GM21529 (cell line): Measurements from ENCODE around the gene HSDL2.
"Not testable (repeated sequence)": the region's sequence is repeated elsewhere in the genome, so short reads cannot be mapped to it uniquely, and the experiment has no call there.

Experiments used
- ATAC-seq: cut with Tn5 transposase; IDR thresholded peaks from one replicate; pipeline ENCODE4 v1.9.1; 2021; ENCODE audit not compliant: unreplicated experiment

HSDL2 gene

DNA sequence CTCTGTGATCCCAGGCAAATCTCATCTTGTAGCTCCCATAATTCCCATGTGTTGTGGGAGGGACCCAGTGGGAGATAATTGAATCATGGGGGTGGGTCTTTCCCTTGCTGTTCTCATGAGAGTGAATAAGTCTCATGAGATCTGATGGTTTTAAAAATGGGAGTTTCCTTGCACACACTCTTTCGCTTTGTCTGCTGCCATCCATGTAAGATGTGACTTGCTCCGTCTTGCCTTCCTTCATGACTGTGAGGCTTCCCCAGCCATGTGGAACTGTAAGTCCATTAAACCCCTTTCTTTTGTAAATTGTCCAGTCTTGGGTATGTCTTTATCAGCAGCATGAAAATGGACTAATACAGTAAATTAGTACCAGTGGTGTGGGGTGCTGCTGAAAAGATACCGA, 14.7 kb upstream of the HSDL2 start:
- ATAC-seq: not testable (repeated sequence)

- no peak for ATAC-seq
These were observed 13.3 kb upstream of the HSDL2 start for GRCh38 chr9:112366591-112366990.

- ATAC-seq: no peak
These were observed 12.4 kb upstream of the HSDL2 start for GRCh38 chr9:112367465-112367864.

DNA sequence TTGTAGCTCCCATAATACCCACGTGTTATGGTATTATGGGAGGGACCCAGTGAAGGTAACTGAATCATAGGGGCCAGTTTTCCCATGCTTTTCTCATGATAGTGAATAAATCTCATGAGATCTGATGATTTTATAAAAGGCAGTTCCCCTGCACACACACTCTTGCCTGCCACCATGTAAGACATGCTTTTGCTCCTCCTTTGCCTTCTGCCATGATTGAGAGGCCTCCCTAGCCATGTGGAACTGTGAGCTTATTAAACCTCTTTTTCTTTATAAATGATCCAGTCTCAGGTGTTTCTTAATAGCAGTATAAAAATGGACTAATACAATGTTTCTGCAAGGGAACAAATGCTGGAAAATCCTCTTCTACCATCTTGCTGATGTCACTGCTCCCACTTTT, 10.1 kb upstream of the HSDL2 start:
- ATAC-seq: no peak

DNA sequence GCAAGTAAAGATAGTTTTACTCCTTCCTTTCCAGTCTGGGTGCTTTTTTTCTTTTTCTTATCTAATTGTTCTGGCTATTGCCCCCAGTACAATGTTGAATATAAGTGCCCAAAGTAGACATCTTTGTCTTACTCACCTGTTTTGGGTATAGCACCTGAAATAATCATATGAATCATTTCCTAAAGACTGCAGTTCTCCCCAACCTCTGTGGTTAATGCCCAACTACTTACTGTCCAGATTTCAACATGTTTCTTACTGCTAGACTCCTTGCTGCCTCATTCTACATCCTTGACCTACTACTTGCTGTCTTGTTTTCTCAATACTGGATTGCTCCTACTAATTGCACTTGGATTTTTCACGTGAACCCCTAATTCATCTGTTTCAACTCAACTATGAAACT, 8.8 kb upstream of the HSDL2 start:
- ATAC-seq: no peak

DNA sequence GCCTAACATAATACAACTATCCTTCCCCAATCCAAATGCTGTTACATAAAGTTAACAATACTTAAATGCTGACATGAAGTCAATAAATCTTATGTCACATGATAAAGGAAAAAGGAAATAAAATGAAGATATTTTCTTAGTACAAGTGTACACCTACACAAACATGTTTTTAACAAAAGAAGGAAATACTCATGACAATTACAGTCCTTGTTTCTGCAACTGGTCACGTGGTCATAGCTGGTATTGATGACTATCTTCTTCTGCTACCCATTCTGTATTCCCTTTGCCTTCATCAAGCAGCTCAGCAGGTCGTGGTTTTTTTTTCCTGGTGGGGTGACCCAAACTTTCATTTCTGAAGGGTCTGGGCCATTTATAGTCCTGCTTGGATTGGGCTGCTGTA, 6.2 kb upstream of the HSDL2 start:
- not testable (repeated sequence) for ATAC-seq

GRCh38 chr9:112374232-112374631, 5.7 kb upstream of the HSDL2 start:
- not testable (repeated sequence) for ATAC-seq

DNA sequence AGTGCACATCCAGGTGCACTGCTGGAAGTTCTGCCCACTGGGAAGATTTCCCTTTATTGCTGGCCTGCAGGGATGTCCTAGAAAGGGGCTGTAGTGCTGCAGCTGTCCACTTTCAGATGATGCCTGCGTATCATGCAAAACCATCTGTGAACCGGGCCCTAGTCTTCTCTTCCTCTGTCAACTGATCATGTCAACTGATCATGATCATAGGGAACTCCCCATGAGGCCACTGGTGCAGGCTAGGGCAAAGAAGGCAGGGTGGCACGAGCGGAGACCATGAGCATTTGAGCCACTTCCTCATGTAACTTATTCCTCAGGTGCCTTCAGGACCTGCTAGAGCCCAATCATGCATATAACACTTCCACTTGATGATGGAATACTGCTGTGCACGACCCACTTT, 4.5 kb upstream of the HSDL2 start:
- ATAC-seq: no peak

GRCh38 chr9:112377087-112377486, 2.8 kb upstream of the HSDL2 start:
- no peak for ATAC-seq

DNA sequence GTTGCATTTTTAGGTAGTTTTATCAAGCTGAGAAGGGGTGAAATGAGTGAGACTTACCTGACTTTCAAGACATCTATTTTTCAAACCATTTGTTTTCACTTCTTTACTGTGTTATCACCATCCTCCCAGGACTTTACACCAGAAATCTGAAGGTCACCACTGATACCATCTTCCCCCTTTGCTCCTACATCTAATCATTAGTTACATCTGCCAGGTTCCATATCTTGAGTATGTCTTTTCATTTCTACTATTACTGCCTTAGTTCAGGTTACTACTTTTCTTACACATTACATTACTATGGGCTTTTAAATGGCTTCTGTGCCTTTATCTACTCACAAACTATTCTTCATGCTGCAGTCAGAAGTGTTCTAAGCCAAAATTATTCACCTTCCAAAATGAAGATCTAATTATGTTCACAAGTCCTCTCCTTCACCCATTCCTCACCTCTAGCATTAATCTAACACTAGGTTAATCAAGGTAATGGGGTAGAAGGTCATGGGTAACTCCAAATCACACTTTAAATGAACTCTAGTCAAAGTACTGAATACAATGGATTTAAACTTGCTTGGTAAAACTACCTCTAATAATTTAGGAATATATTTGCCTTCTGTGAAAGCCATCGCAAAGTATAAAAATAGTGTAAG, 2.1 kb upstream of the HSDL2 start:
- ATAC-seq: no peak

DNA sequence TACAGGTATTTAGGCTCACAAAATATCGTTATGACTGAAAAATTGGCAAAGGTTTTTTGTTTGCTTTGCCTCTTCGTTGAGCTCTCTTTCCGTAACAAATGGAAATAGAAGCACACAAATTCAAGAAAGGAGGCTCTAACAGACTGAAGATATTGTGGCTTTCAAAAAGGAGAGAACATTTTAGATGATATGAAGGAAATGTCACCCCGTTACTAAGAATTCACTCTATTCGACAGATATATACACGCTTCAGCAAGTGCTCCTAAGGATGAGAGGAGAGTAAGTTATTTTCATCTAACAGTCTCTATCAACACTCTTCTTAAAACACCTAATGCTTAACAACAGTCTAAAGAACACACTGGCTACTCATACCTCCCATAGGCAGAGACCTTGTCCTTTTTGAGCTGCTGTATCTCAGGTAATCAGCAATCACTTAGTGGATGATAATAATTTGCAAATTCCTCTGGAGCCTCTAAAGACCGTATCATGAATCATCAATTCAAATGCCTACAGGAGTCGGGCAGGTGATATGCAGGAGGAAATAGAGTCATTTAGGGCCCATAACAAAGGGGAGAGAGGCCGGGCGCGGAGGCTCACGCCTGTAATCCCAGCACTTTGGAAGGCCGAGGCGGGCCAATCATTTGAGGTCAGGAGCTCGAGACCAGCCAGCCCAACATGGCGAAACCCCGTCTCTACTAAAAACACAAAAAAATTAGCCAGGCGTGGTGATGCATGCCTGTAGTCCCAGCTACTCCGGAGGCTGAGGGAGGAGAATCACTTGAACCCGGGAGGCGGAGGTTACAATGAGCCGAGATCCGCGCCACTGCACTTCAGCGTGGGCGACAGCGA, 1.4 kb upstream of the HSDL2 start:
- ATAC-seq: peak; percentile 2

GRCh38 chr9:112379177-112380101, 469 bp upstream of the HSDL2 start:
- peak; percentile 82 for ATAC-seq

DNA sequence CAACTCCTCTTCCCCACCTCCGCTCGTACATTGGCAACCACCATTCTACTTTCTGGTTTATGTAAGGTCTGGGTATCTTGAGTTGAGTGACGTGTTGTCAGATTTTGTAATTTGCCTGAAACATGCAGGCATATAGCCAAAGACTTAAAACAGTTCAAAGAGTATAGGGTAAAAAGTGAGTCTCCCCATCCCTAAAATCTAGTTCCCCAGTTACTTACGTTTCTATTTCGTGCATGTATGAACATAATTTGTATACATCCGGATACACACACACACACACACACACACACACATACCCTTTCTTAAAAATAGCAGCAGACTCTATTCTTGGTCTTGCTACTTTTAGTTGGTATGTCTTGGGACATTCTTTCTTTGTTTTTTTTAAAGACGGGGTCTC, 915 bp downstream of the HSDL2 start:
- no peak for ATAC-seq

- ATAC-seq: no peak
These were observed 2.2 kb downstream of the HSDL2 start for GRCh38 chr9:112382066-112382465.

- no peak for ATAC-seq
These were observed 2.8 kb downstream of the HSDL2 start for GRCh38 chr9:112382501-112383364.

DNA sequence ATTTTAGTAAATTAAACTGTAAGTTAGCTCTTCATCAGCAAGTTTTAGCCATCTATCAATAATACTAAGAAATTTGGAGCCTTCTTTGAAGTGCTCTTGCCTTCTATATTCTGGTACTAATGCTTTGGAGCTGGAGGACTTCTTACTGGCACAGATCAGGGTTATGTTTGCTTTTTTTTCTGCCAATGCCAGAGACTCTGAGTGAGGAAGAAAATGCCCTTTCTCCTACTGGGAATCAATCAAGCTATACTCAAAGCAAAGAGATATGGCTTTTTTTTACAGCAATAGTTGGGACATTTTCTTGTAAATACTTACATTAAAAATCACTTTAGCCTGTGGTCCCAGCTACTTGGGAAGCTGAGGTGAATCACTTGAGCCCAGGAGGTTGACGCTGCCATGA, 4.3 kb downstream of the HSDL2 start:
- ATAC-seq: no peak

DNA sequence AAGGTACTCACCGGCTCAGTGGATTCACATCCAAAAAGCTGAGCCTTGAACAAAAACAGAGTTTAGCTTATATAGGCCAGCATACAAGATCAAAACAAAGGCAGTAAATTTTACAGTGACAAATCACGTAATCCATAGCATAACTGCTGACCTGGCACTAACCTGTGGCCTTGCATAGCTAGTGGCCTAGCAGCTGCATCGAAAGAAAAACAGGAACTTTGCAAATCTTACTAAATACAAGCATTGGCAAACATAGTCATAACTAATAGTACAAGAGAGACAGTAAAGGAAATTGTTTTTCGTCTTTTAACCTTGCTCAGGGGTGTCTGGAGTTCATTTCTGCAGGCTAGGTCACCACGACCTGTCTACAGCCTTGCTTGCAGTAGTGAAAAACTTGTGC, 4.8 kb downstream of the HSDL2 start:
- peak; percentile 32 for ATAC-seq

DNA sequence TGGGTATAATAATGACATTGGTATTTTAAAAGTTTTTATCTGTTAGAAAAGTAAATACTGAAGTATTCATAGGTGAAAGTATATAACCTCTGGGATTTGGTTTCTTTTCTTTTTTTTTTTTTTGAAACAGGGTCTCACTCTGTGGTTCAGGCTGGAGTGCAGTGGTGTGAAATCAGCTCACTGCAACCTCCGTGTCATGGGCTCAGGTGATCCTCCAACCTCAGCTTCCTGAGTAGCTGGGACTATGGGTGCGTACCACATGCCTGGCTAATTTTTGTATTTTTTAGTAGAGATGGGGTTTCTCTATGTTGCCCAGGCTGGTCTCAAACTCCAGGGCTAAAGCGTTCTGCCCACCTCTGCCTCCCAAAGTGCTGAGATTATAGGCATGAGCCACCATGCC, 7.2 kb downstream of the HSDL2 start:
- ATAC-seq: no peak

DNA sequence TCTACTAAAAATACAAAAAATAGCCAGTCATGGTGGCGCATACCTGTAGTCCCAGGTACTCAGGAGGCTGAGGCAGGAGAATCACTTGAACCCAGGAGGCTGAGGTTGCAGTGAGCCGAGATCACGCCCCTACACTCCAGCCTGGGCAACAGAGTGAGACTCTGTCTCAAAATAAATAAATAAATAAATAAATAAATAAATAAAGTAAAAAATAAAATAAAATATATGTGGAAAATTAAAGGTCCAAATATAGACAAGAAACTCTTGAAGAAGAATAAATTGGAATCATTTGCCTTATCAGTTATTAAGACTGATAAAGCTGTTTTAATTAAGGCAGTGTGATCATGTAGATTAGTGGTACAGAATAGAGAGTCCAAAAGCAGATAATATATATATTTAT, 10.0 kb downstream of the HSDL2 start:
- ATAC-seq: not testable (repeated sequence)

GRCh38 chr9:112391936-112392560, 12.1 kb downstream of the HSDL2 start:
- ATAC-seq: not testable (repeated sequence)
